H1 (cell line): ENCODE data around the gene METRNL. TPM values are rescaled to one million over a fixed set of nuclear protein-coding genes. Genes with fewer than 3 reads are reported as not detected.

ENCODE experiments used
- CTCF ChIA-PET: fragments of 300-600 bp; sonication (Branson Sonifier 250); formaldehyde crosslinking; loops from one replicate; lab custom pipeline; 2021; ENCODE audit not compliant: partially characterized antibody; lab: Charles Lee
- POLR2A ChIA-PET: fragments of 300-600 bp; sonication (Branson Sonifier 250); formaldehyde crosslinking; loops from one replicate; lab custom pipeline; 2021; ENCODE audit warnings: inconsistent platforms; ENCODE audit not compliant: partially characterized antibody; lab: Charles Lee
- DNase-seq, 2 experiments: peaks; one replicate each; pipeline versions ENCODE4 v3.0.0 to v3.0.0-alpha.2; 2010 to 2022; ENCODE audit warnings: low spot score in 2 of 2, low read depth in 1 of 2, mixed read lengths in 1 of 2
- FAIRE-seq: peaks from 2 replicates; lab custom pipeline; 2011; peaks lifted over from hg19 to GRCh38; lab: Jason Lieb, UNC
- H2AFZ ChIP-seq: 2 replicates; pipeline ENCODE4 v1.8.1; 2012; ENCODE audit warnings: low read length, inconsistent platforms
- H2AK5ac ChIP-seq: 2 replicates; pipeline ENCODE4 v1.6.1; 2013; ENCODE audit warnings: low read depth, low read length
- H2BK120ac ChIP-seq: replicated peaks from 2 replicates; pipeline ENCODE3; 2013; ENCODE audit warnings: low read depth, low read length, inconsistent platforms
- H2BK12ac ChIP-seq: 2 replicates; pipeline ENCODE4 v1.6.1; 2013; ENCODE audit warnings: low read depth, low read length
- H2BK15ac ChIP-seq: 2 replicates; pipeline ENCODE4 v1.6.1; 2013; ENCODE audit warnings: low read length
- H2BK20ac ChIP-seq: 2 replicates; pipeline ENCODE4 v1.6.1; 2013; ENCODE audit warnings: low read length
- H2BK5ac ChIP-seq: 2 replicates; pipeline ENCODE4 v1.6.1; 2013; ENCODE audit warnings: low read depth, low read length
- H3K14ac ChIP-seq: 2 replicates; pipeline ENCODE4 v1.6.1; 2013; ENCODE audit warnings: inconsistent platforms; ENCODE audit not compliant: insufficient read length
- H3K18ac ChIP-seq: 2 replicates; pipeline ENCODE4 v1.6.1; 2013; ENCODE audit warnings: low read length; ENCODE audit errors: extremely low read depth
- H3K23ac ChIP-seq: 2 replicates; pipeline ENCODE4 v1.6.1; 2013; ENCODE audit warnings: inconsistent platforms; ENCODE audit not compliant: insufficient read length
- H3K23me2 ChIP-seq: 2 replicates; pipeline ENCODE4 v1.6.1; 2013; ENCODE audit warnings: low read depth, low read length
- H3K27ac ChIP-seq: 2 replicates; pipeline ENCODE4 v1.6.1; 2011; ENCODE audit warnings: low read depth, low read length, inconsistent platforms
- H3K27me3 ChIP-seq, 4 experiments: replicated peaks in 1 of 4; 1 replicate in 1 of 4; 2 replicates in 3 of 4; pipeline versions ENCODE4 v1.6.1 to v1.8.1; 2011 to 2013; ENCODE audit warnings: low read length in 3 of 4, mild to moderate bottlenecking in 3 of 4, inconsistent platforms in 2 of 4, mixed read lengths in 2 of 4, moderate library complexity in 1 of 4; ENCODE audit not compliant: control insufficient read depth in 3 of 4, insufficient read depth in 3 of 4; ENCODE audit errors: extremely low read depth in 1 of 4
- H3K36me3 ChIP-seq, 4 experiments: 2 replicates each; pipeline versions ENCODE4 v1.6.1 to v1.8.1; 2011 to 2013; ENCODE audit warnings: mild to moderate bottlenecking in 4 of 4, low read length in 3 of 4, moderate library complexity in 2 of 4, control low read depth in 1 of 4, inconsistent platforms in 1 of 4; ENCODE audit not compliant: insufficient read depth in 4 of 4, control insufficient read depth in 2 of 4
- H3K4ac ChIP-seq: replicated peaks from 2 replicates; pipeline ENCODE3; 2013; ENCODE audit warnings: low read length, low read depth, mixed read lengths, inconsistent platforms; ENCODE audit not compliant: insufficient read length
- H3K4me1 ChIP-seq, 4 experiments: replicated peaks in 1 of 4; 1 replicate in 1 of 4; 2 replicates in 3 of 4; pipeline versions ENCODE4 v1.6.1 to v1.8.1; 2011 to 2013; ENCODE audit warnings: low read length in 3 of 4, inconsistent platforms in 2 of 4, mixed read lengths in 1 of 4; ENCODE audit not compliant: insufficient read depth in 4 of 4, control insufficient read depth in 3 of 4
- H3K4me2 ChIP-seq, 2 experiments: 2 replicates each; pipeline versions ENCODE4 v1.6.1 to v1.8.1; 2011 to 2013; ENCODE audit warnings: low read depth in 2 of 2, low read length in 2 of 2, control low read depth in 1 of 2, inconsistent platforms in 1 of 2, mild to moderate bottlenecking in 1 of 2; ENCODE audit not compliant: insufficient read depth in 1 of 2
- H3K4me3 ChIP-seq, 4 experiments: fragments of 200-600, 300-600 bp in 1 of 4; sonication (generic), shearing (Covaris generic), sonication (Bioruptor Twin) in 1 of 4; 2 replicates each; pipeline versions ENCODE4 v1.5.1 to v1.8.1; 2011 to 2016; ENCODE audit warnings: low read length in 4 of 4, low read depth in 3 of 4, control low read depth in 2 of 4, inconsistent platforms in 2 of 4, mild to moderate bottlenecking in 2 of 4, mixed read lengths in 1 of 4, moderate library complexity in 1 of 4; ENCODE audit not compliant: insufficient read depth in 2 of 4; ENCODE audit errors: extremely low read depth in 1 of 4
- H3K56ac ChIP-seq: replicated peaks from 2 replicates; pipeline ENCODE3; 2013; ENCODE audit warnings: low read depth, mild to moderate bottlenecking, mixed read lengths, low read length, inconsistent platforms; ENCODE audit not compliant: insufficient read length
- H3K79me1 ChIP-seq: 2 replicates; pipeline ENCODE4 v1.6.1; 2013; ENCODE audit warnings: low read depth, low read length, control low read depth
- H3K79me2 ChIP-seq, 2 experiments: 2 replicates each; pipeline versions ENCODE4 v1.6.1 to v1.8.1; 2012 to 2013; ENCODE audit warnings: low read length in 2 of 2, mild to moderate bottlenecking in 2 of 2, inconsistent platforms in 1 of 2; ENCODE audit not compliant: insufficient read depth in 2 of 2, control insufficient read depth in 1 of 2
- H3K9ac ChIP-seq, 4 experiments: replicated peaks in 1 of 4; 1 replicate in 1 of 4; 2 replicates in 3 of 4; pipeline versions ENCODE4 v1.6.1 to v1.8.1; 2011 to 2013; ENCODE audit warnings: low read depth in 3 of 4, low read length in 3 of 4, control low read depth in 2 of 4, mild to moderate bottlenecking in 2 of 4, moderate library complexity in 2 of 4, inconsistent platforms in 1 of 4; ENCODE audit errors: extremely low read depth in 1 of 4
- H3K9me3 ChIP-seq, 2 experiments: 2 replicates each; pipeline versions ENCODE4 v1.6.1 to v1.8.1; 2012 to 2013; ENCODE audit warnings: mild to moderate bottlenecking in 2 of 2, moderate library complexity in 2 of 2, control low read depth in 1 of 2, inconsistent platforms in 1 of 2, low read depth in 1 of 2, low read length in 1 of 2, mixed read lengths in 1 of 2; ENCODE audit not compliant: insufficient read depth in 2 of 2
- H4K20me1 ChIP-seq, 2 experiments: replicated peaks in 1 of 2; 2 replicates each; pipeline versions ENCODE3 to v1.8.1; 2011 to 2013; ENCODE audit warnings: inconsistent platforms in 2 of 2, low read length in 2 of 2, mild to moderate bottlenecking in 1 of 2; ENCODE audit not compliant: insufficient read depth in 2 of 2, control insufficient read depth in 1 of 2
- H4K5ac ChIP-seq: 2 replicates; pipeline ENCODE4 v1.6.1; 2013; ENCODE audit warnings: low read length, low read depth, mixed read lengths, inconsistent platforms; ENCODE audit not compliant: insufficient read length
- H4K8ac ChIP-seq: 2 replicates; pipeline ENCODE4 v1.8.0; 2013; ENCODE audit warnings: mild to moderate bottlenecking, moderate library complexity, low read length, inconsistent platforms; ENCODE audit not compliant: insufficient read depth; ENCODE audit errors: extremely low read depth
- H4K91ac ChIP-seq: replicated peaks from 2 replicates; pipeline ENCODE3; 2013; ENCODE audit warnings: low read length, mixed read lengths, inconsistent platforms; ENCODE audit not compliant: insufficient read length
- BRCA1 ChIP-seq: IDR thresholded peaks from 2 replicates; pipeline ENCODE4 v1.6.1; 2012; ENCODE audit warnings: low read depth, low read length, improper control_type of control experiment
- CBX5 ChIP-seq: fragments of 300-800, 300-1000 bp; sonication (generic); IDR thresholded peaks from 2 replicates; pipeline ENCODE4 v1.7.1; 2016; ENCODE audit warnings: antibody characterized with exemption, low read length, low read depth
- KDM1A ChIP-seq: fragments of 200-600, 300-600 bp; sonication (generic); IDR thresholded peaks from 2 replicates; pipeline ENCODE4 v1.7.1; 2016; ENCODE audit warnings: mild to moderate bottlenecking, low read length, borderline replicate concordance
- NRF1 ChIP-seq: IDR thresholded peaks from 2 replicates; pipeline ENCODE4 v1.6.1; 2011; ENCODE audit warnings: mild to moderate bottlenecking, low read depth, low read length, improper control_type of control experiment
- SIN3A ChIP-seq, 2 experiments: IDR thresholded peaks in 1 of 2; conservative IDR thresholded peaks in 1 of 2; 2 replicates each; pipeline ENCODE4 v1.6.1; 2011 to 2012; ENCODE audit warnings: low read length in 2 of 2, improper control_type of control experiment in 1 of 2, low read depth in 1 of 2, mild to moderate bottlenecking in 1 of 2
- SIX5 ChIP-seq: IDR thresholded peaks from 2 replicates; pipeline ENCODE4 v1.6.1; 2011; ENCODE audit warnings: mild to moderate bottlenecking, low read depth, low read length
- SP1 ChIP-seq: IDR thresholded peaks from 2 replicates; pipeline ENCODE4 v1.6.1; 2011; ENCODE audit warnings: low read depth, low read length
- TAF7 ChIP-seq: optimal IDR thresholded peaks from 2 replicates; pipeline ENCODE3; 2011; ENCODE audit warnings: low read depth, mild to moderate bottlenecking, inconsistent platforms, low read length, moderate library complexity, borderline replicate concordance
- USF2 ChIP-seq: IDR thresholded peaks from 2 replicates; pipeline ENCODE4 v1.6.1; 2011; ENCODE audit warnings: low read length, improper control_type of control experiment
- ZNF274 ChIP-seq: IDR thresholded peaks from 2 replicates; pipeline ENCODE4 v1.7.0; 2012; ENCODE audit warnings: low read length, borderline replicate concordance; ENCODE audit errors: extremely low read depth
- WGBS, 2 experiments: shearing (Covaris generic) in 1 of 2; methylation state at CpG; one replicate each; pipeline versions ENCODE4 v1.1.6 to v1.1.7; 2013 to 2015; ENCODE audit warnings: low lambda C conversion rate in 2 of 2, mixed read lengths in 2 of 2, inconsistent platforms in 1 of 2, low coverage in 1 of 2, missing lambda C conversion rate in 1 of 2; ENCODE audit not compliant: insufficient replicate concordance in 2 of 2, insufficient coverage in 1 of 2, insufficient read length in 1 of 2; ENCODE audit errors: extremely low coverage in 1 of 2, missing lambda C conversion rate in 1 of 2; 5-methylcytosine and 5-hydroxymethylcytosine counted together
- polyA plus RNA-seq, 7 experiments: library from polyadenylated mRNA; depleted of rRNA in 3 of 7; stranded (reverse) in 5 of 7; unstranded in 2 of 7; fragments of >200 nt in 5 of 7; fragments of 200-250 nt in 2 of 7; gene quantifications; 1 replicate in 5 of 7; 2 replicates in 1 of 7; 4 replicates in 1 of 7; pipeline versions ENCODE4 v1.2.1 to v1.2.3, GENCODE V29; 2011 to 2013; ENCODE audit warnings: missing spikeins in 2 of 7, mixed read lengths in 2 of 7
- total RNA-seq: library from RNA; stranded (reverse); fragmentation: NEBNext Ultra II Directional; extraction: Animal tissue kit (Norgen Biotek cat#: 25700); gene quantifications from 2 replicates; pipeline ENCODE4 v1.2.1, GENCODE V29; 2021

METRNL gene
- total and polyA plus RNA-seq, 2 of the 8 experiments (the other 6 are each of a cell fraction or from before 2014, with no cell fraction given) = 13.9 to 14.2 TPM

- Histone ChIP-seq H3K79me1 (no peaks in the 10 kb centered on the region), H3K79me2 (no peaks in the 10 kb centered on the region), H3K9ac (no peak overlapping the region; a peak in 1 of 7 replicates), H2BK5ac (no peak overlapping the region), H2AK5ac (no peak overlapping the region), H3K36me3 (peaks cover 0 to 8% (median 1%) of the 10 kb centered on the region in 4 experiments; a peak in 4 of 8 replicates), H4K5ac (no peak overlapping the region), H4K20me1 (no peaks in the 10 kb centered on the region), H2BK120ac (no peak overlapping the region), H3K4me1 (no peaks in the 10 kb centered on the region), H3K27ac (0 out of 2 replicates have a peak overlapping the region, but pooled peaks have one; percentile 45), H3K18ac (no peak overlapping the region), H3K4ac (no peak overlapping the region), H2BK20ac (0 out of 2 replicates have a peak overlapping the region, but pooled peaks have one; percentile 10), H3K56ac (no peak overlapping the region), H3K9me3 (peaks cover 13 to 20% of the 10 kb centered on the region in 2 experiments; a peak in 3 of 4 replicates), H3K23me2 (no peaks in the 10 kb centered on the region), H3K23ac (no peak overlapping the region), H2AFZ (no peak overlapping the region), H4K91ac (no peak overlapping the region), H2BK12ac (no peak overlapping the region), H4K8ac (no peak overlapping the region), H2BK15ac (no peak overlapping the region), H3K14ac (no peak overlapping the region), H3K27me3 (no peaks in the 10 kb centered on the region), H3K4me3 (no peak overlapping the region), H3K4me2 (no peak overlapping the region)
- ChIA-PET POLR2A (no interaction called here), CTCF (interaction anchor here (0.6 to 1.3 kb wide), 3 partner anchors 25 to 237 kb away, joined by 3 read pairs; no protein-coding TSS in a partner anchor)
- FAIRE-seq (no peak), DNase-seq (no peak)
- whole genome bisulfite sequencing, 2 experiments = 84% methylated on average over 29 of the region's 30 CpGs; no CpG with 5 or more reads in 1 of the 2 experiments
- TF ChIP-seq SIX5 = no peak
- TF ChIP-seq SIN3A (conservative IDR thresholded peaks at IDR 0.05 in 1 of 2, IDR thresholded peaks at IDR 0.05 in 1 of 2; ENCODE audit: low read depth in 1 of 2, low read length in 2 of 2) = no peak
- no peak for TF ChIP-seq SP1
- no peak for TF ChIP-seq NRF1
- no peak for TF ChIP-seq CBX5
- no peak for TF ChIP-seq BRCA1
- no peak for TF ChIP-seq KDM1A
- TF ChIP-seq ZNF274 = no peak
- no peak for TF ChIP-seq USF2
- no peak for TF ChIP-seq TAF7
Measured at GRCh38 chr17:83037084-83037873, 42.1 kb upstream of the METRNL start.
